ENCODE measurements around the gene CTNND1. TPM values are rescaled to one million over a fixed set of nuclear protein-coding genes. Genes with fewer than 3 reads are reported as not detected.

CTNND1 gene
- 164 and 167 TPM in 2 replicates for total RNA-seq (2021; fragmentation: NEBNext Ultra II Directional; extraction: Animal tissue kit (Norgen Biotek cat#: 25700))
- polyA plus RNA-seq (2011; rRNA removed): 91.9 and 97.8 TPM in 2 replicates
- 119 TPM for polyA plus RNA-seq (2011; cell fraction: cytosol; rRNA removed)
- polyA plus RNA-seq (2011; cell fraction: nucleus; rRNA removed): 203 TPM
- polyA plus RNA-seq (2012, experiment 1 of 2): 98.0 to 128 TPM (median 110 TPM) in 4 replicates
- 19.8 TPM for polyA plus RNA-seq (2012, experiment 2 of 2)
- polyA plus RNA-seq (2013, experiment 1 of 2): 77.4 TPM
- 75.8 TPM for polyA plus RNA-seq (2013, experiment 2 of 2)
- polyA minus RNA-seq (2011; rRNA and poly(A)+ RNA removed): 479 and 501 TPM in 2 replicates
- polyA minus RNA-seq (2011; cell fraction: cytosol; rRNA and poly(A)+ RNA removed): 156 TPM
- 148 TPM for polyA minus RNA-seq (2011; cell fraction: nucleus; rRNA and poly(A)+ RNA removed)
- long read RNA-seq, experiment 1, full-length matches to known transcripts: 8 of 124 reads
- long read RNA-seq, experiment 1, partial matches to known transcripts: 106 of 124 reads
- long read RNA-seq, experiment 1, other reads (novel, unspliced or antisense): 10 of 124 reads
- long read RNA-seq, experiment 2, full-length matches to known transcripts: 1 of 18 reads
- long read RNA-seq, experiment 2, partial matches to known transcripts: 15 of 18 reads
- long read RNA-seq, experiment 2, other reads (novel, unspliced or antisense): 2 of 18 reads

GRCh38 chr11:57761301-57762234, at the start of gene CTNND1:
TSS of gene CTNND1 (plus strand) at chr11:57761802. CDS start at chr11:57791479, 29,677 bp downstream.
- no peaks in the 10 kb centered on the region for H3K27me3 ChIP-seq (replicated peaks in 1 of 4; ENCODE audit: control insufficient read depth in 3 of 4, extremely low read depth in 1 of 4, insufficient read depth in 3 of 4, low read length in 3 of 4)
- peaks cover 3 to 4% of the 10 kb centered on the region in 2 experiments for H4K20me1 ChIP-seq (replicated peaks in 1 of 2; ENCODE audit: control insufficient read depth in 1 of 2, insufficient read depth in 2 of 2, low read length in 2 of 2)
- H3K79me1 ChIP-seq (ENCODE audit: low read depth, low read length): peaks cover 2% of the 10 kb centered on the region; the same call in 1 of the 2 replicates
- H3K27ac ChIP-seq (ENCODE audit: low read depth, low read length): peak within 1 kb of the TSS; percentile 93
- H3K4me2 ChIP-seq (ENCODE audit: insufficient read depth in 1 of 2, low read depth in 2 of 2, low read length in 2 of 2): peak within 1 kb of the TSS; percentile 68 to 78
- H3K56ac ChIP-seq (replicated peaks; ENCODE audit: insufficient read length, low read depth, low read length): peak within 1 kb of the TSS; percentile 50
- no peak within 1 kb of the TSS for H4K91ac ChIP-seq (replicated peaks; ENCODE audit: insufficient read length, low read length)
- no peak within 1 kb of the TSS for H3K14ac ChIP-seq (ENCODE audit: insufficient read length)
- H4K5ac ChIP-seq (ENCODE audit: insufficient read length, low read depth, low read length): peak within 1 kb of the TSS; percentile 94
- no peak within 1 kb of the TSS for H2BK12ac ChIP-seq (ENCODE audit: low read depth, low read length)
- H3K23me2 ChIP-seq (ENCODE audit: low read depth, low read length): peaks cover 4% of the 10 kb centered on the region; the same call in 1 of the 2 replicates
- WGBS, 2 experiments (ENCODE audit: extremely low coverage in 1 of 2, insufficient coverage in 1 of 2, insufficient read length in 1 of 2, insufficient replicate concordance in 2 of 2, low coverage in 1 of 2, low lambda C conversion rate in 2 of 2, missing lambda C conversion rate in 1 of 2): 8% methylated on average over 13 of the region's 13 CpGs; no CpG with 5 or more reads in 1 of the 2 experiments
- H3K23ac ChIP-seq (ENCODE audit: insufficient read length): no peak within 1 kb of the TSS
- H2BK20ac ChIP-seq (ENCODE audit: low read length): no peak within 1 kb of the TSS
- H2BK5ac ChIP-seq (ENCODE audit: low read depth, low read length): no peak within 1 kb of the TSS
- ChIA-PET CTCF (ENCODE audit: partially characterized antibody) (interaction anchor here (0.7 to 10.0 kb wide), 10 partner anchors 10 to 762 kb away, joined by 3 to 119 read pairs (median 3); partner anchors contain the start of gene BTBD18), POLR2A (ENCODE audit: partially characterized antibody) (interaction anchor here (0.7 to 14.5 kb wide), 18 partner anchors 9 to 114 kb away, joined by 3 to 329 read pairs (median 4); partner anchors contain the start of genes BTBD18, MED19, SELENOH and TMX2)
- no peaks in the 10 kb centered on the region for H3K36me3 ChIP-seq (ENCODE audit: control insufficient read depth in 2 of 4, insufficient read depth in 4 of 4, low read length in 3 of 4)
- no peak within 1 kb of the TSS for H4K8ac ChIP-seq (ENCODE audit: extremely low read depth, insufficient read depth, low read length)
- H3K18ac ChIP-seq (ENCODE audit: extremely low read depth, low read length): peak within 1 kb of the TSS; percentile 85
- FAIRE-seq (peak; percentile 87), DNase-seq (ENCODE audit: low read depth in 1 of 2, low spot score in 2 of 2) (peak; percentile 71 to 84)
- no peak within 1 kb of the TSS for H2AK5ac ChIP-seq (ENCODE audit: low read depth, low read length)
- H3K4me1 ChIP-seq (replicated peaks in 1 of 4; ENCODE audit: control insufficient read depth in 3 of 4, insufficient read depth in 4 of 4, low read length in 3 of 4): peaks cover 0 to 10% (median 2%) of the 10 kb centered on the region in 4 experiments; a peak in 1 of 7 replicates
- H3K4me3 ChIP-seq (ENCODE audit: extremely low read depth in 1 of 4, insufficient read depth in 2 of 4, low read depth in 3 of 4, low read length in 4 of 4): peak within 1 kb of the TSS; percentile 88 to 97 (median 91)
- no peak within 1 kb of the TSS for H2BK15ac ChIP-seq (ENCODE audit: low read length)
- peak within 1 kb of the TSS; percentile 89 to 98 (median 92) for H3K9ac ChIP-seq (replicated peaks in 1 of 4; ENCODE audit: extremely low read depth in 1 of 4, low read depth in 3 of 4, low read length in 3 of 4)
- H2BK120ac ChIP-seq (replicated peaks; ENCODE audit: low read depth, low read length): no peak within 1 kb of the TSS
- peak within 1 kb of the TSS; percentile 90 for H2AFZ ChIP-seq (ENCODE audit: low read length)
- H3K4ac ChIP-seq (replicated peaks; ENCODE audit: insufficient read length, low read depth, low read length): peak within 1 kb of the TSS; percentile 44
- no peaks in the 10 kb centered on the region for H3K9me3 ChIP-seq (ENCODE audit: insufficient read depth in 2 of 2, low read depth in 1 of 2, low read length in 1 of 2)
- H3K79me2 ChIP-seq (ENCODE audit: control insufficient read depth in 1 of 2, insufficient read depth in 2 of 2, low read length in 2 of 2): peaks cover 33 to 49% of the 10 kb centered on the region in 2 experiments
- 0 out of 2 replicates have a peak, but pooled peaks have one; percentile 12 for TF ChIP-seq JUN (IDR thresholded peaks at IDR 0.05; ENCODE audit: low read depth, low read length)
- peak; percentile 62 for TF ChIP-seq SRF (IDR thresholded peaks at IDR 0.05; ENCODE audit: low read depth, low read length)
- no peak for TF ChIP-seq SUZ12 (IDR thresholded peaks at IDR 0.05; ENCODE audit: low read length)
- peak; percentile 78 for TF ChIP-seq CHD2 (IDR thresholded peaks at IDR 0.05; ENCODE audit: low read length)
- TF ChIP-seq YY1 (IDR thresholded peaks at IDR 0.05; ENCODE audit: low read depth, low read length): peak; percentile 88
- peak; percentile 84 to 91 for TF ChIP-seq POLR2A (IDR thresholded peaks at IDR 0.05; ENCODE audit: control extremely low read depth in 1 of 2, low read depth in 2 of 2, low read length in 2 of 2)
- TF ChIP-seq USF2 (IDR thresholded peaks at IDR 0.05; ENCODE audit: low read length): no peak
